GM06990 (cell line): ENCODE measurements around the gene FAM149A.
A peak's percentile ranks its signal among the peaks of the same experiment; 100 is the strongest.

Experiments
- DNase-seq: peaks from one replicate; pipeline ENCODE4 v3.0.0-alpha.2; 2011; ENCODE audit not compliant: insufficient read length; ENCODE audit errors: extremely low read depth
- H3K27me3 ChIP-seq: replicated peaks from 2 replicates; pipeline ENCODE4 v1.6.0; 2011; ENCODE audit warnings: low read length; ENCODE audit not compliant: control insufficient read depth, insufficient read depth
- H3K36me3 ChIP-seq: 2 replicates; pipeline ENCODE4 v1.5.1; 2011; ENCODE audit warnings: low read length; ENCODE audit not compliant: control insufficient read depth, insufficient read depth
- H3K4me3 ChIP-seq: replicated peaks from 2 replicates; pipeline ENCODE4 v1.5.1; 2011; ENCODE audit warnings: low read depth, mild to moderate bottlenecking, control low read depth, low read length
- TF ChIP-seq, protein P1 (sequence below): IDR thresholded peaks from 2 replicates; pipeline ENCODE4 v1.5.1; 2011; ENCODE audit warnings: low read length, control low read depth, mild to moderate bottlenecking, inconsistent platforms; ENCODE audit not compliant: insufficient read depth, poor library complexity, severe bottlenecking

The FAM149A gene

DNA sequence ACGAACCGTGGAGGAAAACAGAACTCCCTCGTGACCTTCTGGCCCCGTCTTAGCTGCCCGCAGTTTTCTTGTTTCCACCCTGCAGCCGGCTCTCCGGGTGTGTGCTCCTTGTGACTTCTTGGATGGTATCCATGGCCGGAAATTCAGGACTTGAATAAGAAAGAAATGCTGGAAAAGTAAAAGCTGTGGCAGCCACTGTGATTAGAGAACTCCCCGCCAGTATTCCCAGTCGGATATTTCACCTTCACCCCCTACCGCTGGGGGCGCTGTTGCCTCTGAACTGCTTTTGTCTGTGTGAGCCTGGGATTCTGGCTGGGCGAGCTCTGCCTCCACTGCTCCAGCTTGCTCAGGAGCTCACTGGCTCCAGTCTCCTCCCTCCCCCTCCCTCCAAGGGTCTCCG lies 45.4 kb downstream of the FAM149A start:
- H3K36me3 ChIP-seq = no peaks in the 10 kb centered on the region
- no peak for DNase-seq
- TF ChIP-seq, protein P1, sequence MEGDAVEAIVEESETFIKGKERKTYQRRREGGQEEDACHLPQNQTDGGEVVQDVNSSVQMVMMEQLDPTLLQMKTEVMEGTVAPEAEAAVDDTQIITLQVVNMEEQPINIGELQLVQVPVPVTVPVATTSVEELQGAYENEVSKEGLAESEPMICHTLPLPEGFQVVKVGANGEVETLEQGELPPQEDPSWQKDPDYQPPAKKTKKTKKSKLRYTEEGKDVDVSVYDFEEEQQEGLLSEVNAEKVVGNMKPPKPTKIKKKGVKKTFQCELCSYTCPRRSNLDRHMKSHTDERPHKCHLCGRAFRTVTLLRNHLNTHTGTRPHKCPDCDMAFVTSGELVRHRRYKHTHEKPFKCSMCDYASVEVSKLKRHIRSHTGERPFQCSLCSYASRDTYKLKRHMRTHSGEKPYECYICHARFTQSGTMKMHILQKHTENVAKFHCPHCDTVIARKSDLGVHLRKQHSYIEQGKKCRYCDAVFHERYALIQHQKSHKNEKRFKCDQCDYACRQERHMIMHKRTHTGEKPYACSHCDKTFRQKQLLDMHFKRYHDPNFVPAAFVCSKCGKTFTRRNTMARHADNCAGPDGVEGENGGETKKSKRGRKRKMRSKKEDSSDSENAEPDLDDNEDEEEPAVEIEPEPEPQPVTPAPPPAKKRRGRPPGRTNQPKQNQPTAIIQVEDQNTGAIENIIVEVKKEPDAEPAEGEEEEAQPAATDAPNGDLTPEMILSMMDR = peak; percentile 71
- no peak overlapping the region for H3K4me3 ChIP-seq
- H3K27me3 ChIP-seq = no peaks in the 10 kb centered on the region

DNA sequence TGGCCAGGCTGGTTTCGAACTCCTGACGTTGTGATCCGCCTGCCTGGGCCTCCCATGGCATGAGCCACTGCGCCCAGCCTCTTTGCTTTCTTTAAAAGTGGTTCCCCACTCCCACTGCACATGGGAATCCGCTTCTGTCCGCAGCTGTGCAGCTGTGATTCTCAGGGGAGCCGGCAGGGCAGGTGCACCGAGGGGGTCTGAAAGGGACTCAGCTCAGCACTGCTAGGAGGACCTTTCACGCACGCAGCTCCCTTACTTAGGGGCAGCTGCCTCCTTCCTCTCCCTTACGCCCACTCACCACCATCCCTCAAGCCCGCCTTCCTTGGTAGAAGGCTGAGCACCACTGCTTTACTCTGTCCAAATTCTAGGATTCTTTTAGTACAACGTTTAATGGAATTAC lies 46.4 kb downstream of the FAM149A start:
- DNase-seq = no peak
- Histone ChIP-seq H3K4me3 (no peak overlapping the region), H3K27me3 (no peaks in the 10 kb centered on the region), H3K36me3 (no peaks in the 10 kb centered on the region)
- TF ChIP-seq, protein P1 = no peak

DNA sequence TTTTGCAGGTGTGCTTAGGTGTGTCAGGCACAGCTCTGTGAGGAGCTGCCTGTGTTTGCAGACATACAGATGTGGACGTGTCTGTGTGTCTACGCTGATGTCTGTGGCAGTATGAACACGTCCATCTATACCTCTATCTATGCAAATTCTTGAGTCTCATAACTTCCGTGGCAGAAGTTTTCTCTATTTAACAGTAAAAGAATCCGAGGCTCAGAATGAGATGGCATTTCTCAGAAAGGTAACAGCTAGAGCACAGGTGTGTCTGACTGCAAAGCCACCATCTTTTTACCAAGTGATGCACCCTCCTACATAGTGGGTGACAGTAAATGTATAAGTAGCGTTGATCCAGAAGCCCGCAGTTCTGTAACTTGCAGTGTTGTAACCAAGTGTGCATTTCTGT lies 47.0 kb downstream of the FAM149A start:
- TF ChIP-seq, protein P1 = no peak

DNA sequence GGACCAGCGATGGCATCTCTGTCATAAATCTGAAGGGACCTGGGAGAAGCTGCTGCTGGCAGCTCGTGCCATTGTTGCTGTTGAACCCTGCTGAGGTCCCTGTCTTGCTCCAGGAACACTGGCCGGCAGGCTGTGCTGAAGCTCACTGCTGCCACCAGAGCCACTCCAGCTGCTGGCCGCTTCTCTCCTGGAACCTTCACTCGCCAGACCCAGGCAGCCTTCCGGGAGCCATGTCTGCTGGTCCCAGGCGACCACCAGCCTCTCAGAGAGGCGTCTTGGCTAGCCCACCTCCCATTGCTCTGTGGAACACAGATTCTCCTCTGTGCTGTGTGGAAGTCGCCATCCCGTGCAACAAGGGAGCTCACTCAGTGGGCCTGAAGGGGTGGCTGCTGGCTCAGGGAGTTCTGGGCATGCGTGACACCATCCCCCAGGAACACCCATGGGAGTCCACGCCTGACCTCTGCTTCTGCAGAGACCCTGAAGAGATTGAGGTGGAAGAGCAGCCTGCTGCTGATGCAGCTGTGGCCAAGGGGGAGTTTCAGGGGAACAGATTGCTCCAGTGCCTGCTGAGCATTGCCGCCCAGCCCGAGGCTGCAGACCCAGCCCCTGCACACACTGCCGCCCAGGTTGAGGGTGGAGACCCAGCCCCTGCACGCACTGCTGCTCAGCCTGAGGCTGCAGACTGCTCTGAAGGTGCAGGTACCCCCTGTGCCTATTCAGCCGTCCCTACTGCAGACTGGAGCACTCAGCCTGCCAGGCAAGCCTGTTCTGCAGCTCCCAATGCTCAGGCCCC lies 53.7 kb downstream of the FAM149A start:
- DNase-seq = no peak
- H3K27me3 ChIP-seq = no peaks in the 10 kb centered on the region
- TF ChIP-seq, protein P1 = no peak
- no peak overlapping the region for H3K4me3 ChIP-seq
- no peaks in the 10 kb centered on the region for H3K36me3 ChIP-seq

More for the DNA sequence above, 47.0 kb downstream of the FAM149A start:
- no peaks in the 10 kb centered on the region for H3K27me3 ChIP-seq
- H3K36me3 ChIP-seq = no peaks in the 10 kb centered on the region
- no peak overlapping the region for H3K4me3 ChIP-seq
- DNase-seq = no peak

DNA sequence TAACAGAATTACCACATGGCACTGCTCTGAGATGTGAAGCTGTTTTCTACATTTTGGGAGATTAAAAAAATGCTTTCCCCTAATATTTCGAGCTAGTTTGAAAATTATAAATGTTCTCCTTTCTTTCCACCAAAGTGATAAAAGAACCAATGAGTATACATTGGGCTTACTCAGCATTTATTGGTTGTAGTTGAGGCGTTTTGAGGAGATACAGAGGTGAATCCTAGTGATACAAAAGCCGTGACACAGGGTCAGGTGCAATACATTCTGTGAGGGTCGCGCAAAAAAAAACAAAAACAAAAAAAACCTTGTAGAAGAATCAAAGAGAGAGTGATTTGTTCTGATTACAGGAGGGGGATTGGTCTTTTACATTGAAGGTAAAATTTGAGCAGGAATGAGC lies 54.5 kb downstream of the FAM149A start:
- H3K4me3 ChIP-seq = no peak overlapping the region
- no peak for DNase-seq
- TF ChIP-seq, protein P1 = no peak
- H3K27me3 ChIP-seq = no peaks in the 10 kb centered on the region
- H3K36me3 ChIP-seq = no peaks in the 10 kb centered on the region
